Activated T-cell treated with anti-CD3 and anti-CD28 coated beads for 48 hours (primary cell): ENCODE measurements around the gene COX19.
"Not testable (repeated sequence)": the region's sequence is repeated elsewhere in the genome, so short reads cannot be mapped to it uniquely, and the experiment has no call there.

Experiments
- DNase-seq: peaks from one replicate; pipeline ENCODE4 v3.0.0-alpha.2; 2020; ENCODE audit warnings: low read depth

The COX19 gene

DNA sequence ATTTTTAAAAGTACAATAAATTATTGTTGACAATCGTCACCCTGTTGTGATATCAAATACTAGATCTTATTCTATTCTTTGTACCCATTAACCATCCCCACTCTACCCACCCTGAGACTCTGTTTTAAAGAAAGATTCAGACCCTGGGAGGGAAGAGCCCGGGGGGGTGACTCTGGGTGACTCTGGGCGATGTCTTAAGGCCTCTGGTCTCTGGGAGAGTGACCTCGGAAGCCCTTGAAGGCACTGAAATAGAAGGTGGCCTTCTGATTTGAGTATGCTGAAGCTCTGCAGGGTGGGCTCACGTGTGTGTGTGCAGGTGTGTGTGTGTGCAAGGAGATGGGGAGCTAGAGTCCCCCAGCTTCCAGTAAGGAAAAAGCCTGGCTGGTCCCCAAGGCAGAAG is 30.6 kb downstream of the COX19 start:
- no peak for DNase-seq

DNA sequence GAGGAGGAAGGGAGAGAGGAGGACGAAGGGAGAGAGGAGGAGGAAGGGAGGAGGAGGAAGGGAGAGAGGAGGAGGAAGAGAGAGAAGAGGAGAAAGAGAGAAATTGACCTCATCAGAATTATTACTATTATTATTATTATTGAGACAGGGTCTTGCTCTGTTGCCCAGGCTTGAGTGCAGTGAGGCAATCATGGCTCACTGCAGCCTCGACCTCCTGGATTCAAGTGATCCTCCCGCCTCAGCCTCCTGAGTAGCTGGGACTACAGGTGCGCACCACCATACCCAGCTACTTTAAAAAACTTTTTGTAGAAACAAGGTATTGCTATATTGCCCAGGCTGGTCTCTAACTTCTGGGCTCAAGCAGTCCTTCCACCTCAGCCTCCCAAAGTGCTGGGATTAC is 31.6 kb downstream of the COX19 start:
- not testable (repeated sequence) for DNase-seq

DNA sequence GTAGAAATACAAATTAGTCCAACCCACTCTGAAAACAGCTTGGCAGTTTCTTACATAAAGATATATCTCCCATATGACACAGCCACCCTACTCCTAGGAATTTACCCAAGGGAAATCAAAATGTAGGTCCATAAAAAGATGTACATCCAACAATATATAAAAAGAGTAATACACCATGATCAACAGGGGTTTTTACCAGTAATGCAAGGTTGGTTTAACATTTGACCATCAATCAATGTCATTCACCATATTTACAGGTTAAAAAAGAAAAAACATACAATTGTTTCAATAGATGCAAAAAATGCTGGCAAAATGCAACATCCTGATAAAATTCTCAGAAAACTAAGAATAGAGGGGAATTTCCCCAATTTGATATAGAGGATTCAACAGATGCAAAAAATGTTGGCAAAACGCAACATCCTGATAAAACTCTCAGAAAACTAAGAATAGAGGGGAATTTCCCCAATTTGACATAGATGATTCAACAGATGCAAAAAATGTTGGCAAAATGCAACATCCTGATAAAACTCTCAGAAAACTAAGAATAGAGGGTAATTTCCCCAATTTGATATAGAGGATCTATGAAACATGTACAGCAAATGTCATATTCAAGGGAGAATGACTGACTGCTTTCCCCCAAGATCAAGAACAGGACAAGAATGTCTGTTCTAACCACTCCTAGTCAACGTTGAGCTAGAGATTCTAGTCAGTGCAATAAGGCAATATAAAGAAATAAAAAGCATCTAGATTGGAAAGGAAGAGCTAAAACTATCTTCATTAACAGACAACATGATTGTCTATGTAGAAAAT is 34.5 kb downstream of the COX19 start:
- DNase-seq = no peak

DNA sequence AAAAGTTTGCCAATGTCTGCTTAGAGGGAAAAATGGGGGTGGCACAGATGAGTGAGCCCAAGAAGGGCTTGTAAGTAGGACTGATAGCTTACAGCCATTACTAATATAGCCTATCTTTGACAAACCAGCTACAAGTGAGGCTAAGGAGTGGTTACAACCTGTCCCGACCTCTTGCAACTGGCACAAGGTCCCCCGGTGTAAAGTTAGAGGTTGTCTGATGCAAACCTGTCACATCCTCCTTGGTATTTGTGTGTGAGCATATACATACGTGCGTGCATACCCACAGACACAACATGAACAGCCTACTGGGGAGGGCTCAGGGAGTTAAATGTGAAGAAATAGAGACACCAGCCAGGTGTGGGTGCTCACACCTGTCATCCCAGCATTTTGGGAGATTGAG is 35.5 kb downstream of the COX19 start:
- DNase-seq = no peak

DNA sequence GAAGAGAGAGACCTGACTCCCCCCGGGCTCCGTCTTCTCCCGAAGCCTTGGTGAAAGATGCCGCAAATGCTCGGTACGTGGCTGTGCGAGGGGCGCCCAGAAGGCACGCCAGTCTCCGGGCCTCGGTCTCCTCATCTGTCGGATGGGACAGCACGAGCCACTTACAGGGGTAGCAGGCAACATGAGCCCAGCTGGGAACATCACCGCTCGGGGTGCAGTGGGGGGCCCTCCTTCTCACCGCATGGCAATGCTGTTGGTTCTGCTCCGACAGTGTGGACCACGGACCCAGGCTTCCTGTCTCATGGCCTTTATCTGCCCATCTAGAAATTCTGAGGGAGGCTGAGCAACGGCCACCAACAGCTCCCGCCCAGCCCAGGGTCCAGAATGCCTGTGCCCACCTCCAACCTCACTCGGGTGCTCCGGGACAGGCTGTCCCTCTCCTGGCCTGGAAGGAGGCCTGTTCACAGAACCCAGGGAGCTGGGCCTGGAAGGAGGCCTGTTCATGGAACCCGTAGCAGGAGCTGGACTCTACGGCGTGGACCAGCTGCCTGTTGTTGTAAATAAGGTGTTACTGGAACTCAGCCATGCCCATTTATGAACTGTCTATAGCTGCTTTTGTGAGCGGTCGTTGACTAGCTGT is 36.7 kb downstream of the COX19 start:
- DNase-seq = no peak

DNA sequence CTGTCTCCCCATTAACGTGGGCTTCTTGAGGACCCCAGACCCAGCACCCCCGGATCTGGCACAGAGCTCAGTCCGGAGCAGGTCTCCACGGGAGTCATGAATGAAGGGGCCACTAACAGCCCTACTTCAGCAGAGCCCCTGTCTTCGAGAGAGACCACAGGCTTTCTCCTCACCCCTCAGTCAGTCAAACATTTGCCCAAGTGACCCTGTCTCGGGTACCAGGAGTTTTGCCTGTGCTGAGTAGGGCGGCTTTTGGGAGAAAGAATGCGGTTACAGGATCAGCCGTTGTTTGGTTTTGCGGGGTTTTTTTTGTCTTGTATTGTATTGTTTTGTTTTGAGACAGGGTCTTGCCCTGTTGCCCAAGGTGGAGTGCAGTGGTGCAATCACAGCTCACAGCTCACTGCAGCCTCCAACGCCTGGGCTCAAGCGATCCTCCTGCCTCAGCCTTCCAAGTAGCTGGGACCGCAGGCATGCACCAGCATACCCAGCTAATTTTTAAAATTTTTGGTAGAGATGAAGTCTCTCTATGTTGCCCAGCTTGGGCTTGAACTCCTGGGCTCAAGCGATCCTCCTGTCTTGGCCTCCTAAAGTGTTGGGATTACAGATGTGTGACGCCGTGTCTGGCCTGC is 37.4 kb downstream of the COX19 start:
- DNase-seq = no peak

DNA sequence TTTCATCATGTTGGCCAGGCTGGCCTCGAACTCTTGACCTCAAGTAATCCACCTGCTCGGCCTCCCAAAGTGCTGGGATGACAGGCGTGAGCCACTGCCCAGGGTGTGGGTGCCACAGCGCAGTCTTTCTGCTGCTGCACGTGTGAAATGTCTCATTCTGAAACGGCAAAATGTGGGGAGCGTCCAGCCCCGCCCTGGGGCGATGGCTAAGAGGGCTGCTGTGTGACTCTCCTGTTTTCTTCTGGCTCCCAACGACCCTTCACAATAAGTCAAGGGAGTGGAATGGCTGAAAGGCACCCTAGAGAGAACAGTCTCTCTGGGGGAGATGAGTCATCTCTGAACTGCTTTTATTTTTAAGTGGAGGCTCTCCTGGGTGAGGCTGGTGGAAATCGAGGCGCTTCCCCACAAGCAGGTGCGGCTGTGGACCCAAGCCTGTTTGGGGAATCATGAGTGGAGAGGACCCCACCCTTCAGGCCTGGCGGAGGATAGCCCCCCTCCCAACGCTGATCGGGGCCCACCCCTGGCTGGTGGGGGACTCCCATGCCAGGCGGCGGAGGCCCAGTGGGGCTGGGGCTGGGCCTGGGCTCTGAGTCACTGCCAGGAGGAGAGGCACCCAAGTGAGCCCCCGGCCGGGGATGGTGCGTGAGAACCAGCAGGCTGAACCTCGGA is 38.8 kb downstream of the COX19 start:
- peak; percentile 48 for DNase-seq

DNA sequence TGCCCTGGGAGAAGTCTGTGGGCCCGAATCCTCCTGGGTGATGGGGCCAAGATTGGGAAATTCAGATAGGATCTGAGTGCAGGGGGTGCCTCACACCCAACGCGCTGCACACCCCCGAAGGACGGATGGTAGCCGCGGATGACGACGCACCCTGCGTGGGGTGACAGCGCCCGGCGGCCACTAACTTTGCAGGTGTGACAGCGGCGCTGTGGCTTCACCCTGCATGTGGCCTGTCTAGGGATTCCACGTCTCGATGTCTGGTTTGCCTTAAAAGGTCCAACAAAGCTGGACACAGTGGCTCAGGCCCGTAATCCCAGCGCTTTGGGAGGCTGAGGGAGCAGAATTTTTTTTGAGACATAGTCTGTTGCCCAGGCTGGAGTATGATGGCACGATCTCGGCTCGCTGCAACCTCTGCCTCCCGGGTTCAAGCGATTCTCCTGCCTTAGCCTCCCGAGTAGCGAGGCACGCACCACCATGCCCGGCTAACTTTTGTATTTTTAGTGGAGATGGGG is 39.4 kb downstream of the COX19 start:
- DNase-seq = no peak

DNA sequence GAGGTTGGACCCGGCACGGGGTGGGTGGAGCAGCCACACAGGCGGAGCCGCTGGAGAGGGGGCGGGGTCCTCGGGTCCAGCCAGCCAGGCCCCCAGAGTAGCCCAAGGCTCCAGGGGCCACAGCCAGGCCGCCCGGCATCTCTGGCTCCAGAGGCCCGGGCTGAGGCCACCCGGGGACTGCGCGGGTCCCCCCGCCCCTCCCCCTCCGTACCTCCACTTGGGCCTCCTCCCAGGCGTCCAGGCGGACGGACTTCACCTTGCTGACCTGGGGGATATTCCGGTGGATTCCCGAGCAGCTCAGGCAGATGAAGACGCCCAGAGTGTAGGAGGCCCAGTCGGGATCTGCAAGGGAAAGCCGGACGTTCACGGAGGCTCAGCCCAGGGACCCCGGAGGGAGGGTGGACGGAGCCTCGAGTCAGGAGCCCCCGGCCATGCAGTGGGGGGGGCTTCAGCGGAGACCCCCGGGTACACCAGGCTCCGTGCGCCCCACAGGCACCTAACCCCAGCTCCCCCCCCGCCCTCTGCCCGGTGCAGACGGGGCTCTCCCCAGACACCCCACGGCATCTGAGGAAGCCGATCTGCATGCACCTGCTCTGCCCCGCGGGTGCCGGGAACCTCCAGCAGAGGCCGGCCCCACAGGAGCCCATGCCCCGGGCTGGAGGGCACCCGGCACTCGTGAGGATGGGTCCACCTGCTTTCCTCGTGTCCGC is 40.0 kb downstream of the COX19 start:
- DNase-seq = no peak

DNA sequence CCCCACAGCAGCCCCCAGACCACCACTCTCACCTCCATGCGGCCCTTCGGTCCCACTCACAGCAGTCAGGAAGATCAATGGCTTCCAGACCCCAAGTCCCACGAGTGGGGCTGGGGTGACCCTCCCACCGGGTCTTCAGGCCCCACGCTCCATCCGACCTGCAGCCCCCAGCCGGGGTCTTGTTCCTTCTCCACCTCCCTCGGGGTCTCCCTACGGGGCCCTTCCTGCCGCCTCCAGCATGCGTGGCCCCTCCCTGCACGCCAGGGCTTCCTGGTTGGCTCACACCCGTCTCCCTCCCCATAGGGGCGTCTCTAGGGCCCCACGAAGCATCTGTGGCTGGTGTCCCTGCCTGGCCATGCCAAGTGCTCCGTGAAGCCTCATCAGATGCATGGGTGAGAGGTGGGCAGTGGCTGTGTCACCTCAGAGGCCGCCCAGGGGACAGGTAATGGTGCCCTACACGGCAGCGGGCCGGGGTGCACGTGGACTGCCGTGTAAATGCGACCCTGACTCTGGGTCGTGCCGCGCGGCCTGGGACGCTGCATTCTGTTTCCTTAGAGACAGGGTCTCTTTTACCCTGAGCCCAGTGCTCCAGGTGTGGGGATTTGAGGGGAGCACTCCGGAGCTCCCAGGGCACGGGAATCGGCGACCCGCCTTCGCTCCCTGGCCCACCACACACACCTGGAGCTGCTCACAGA is 40.7 kb downstream of the COX19 start:
- no peak for DNase-seq

DNA sequence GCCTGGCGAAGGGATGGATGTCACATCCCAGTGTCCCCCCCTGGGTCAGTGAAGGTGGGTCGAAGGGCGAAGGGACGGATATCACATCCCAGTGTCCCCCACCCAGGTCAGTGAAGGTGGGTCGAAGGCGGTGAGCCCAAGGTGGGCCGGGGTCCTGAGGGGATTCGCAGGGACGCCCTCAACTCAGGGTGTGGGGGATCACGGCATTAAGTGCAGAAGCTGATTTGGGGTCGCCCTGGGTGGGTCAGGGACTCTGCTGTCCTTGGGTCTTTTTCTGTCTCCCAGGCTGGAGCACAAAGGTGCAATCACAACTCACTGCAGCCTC is 42.7 kb downstream of the COX19 start:
- DNase-seq = no peak

DNA sequence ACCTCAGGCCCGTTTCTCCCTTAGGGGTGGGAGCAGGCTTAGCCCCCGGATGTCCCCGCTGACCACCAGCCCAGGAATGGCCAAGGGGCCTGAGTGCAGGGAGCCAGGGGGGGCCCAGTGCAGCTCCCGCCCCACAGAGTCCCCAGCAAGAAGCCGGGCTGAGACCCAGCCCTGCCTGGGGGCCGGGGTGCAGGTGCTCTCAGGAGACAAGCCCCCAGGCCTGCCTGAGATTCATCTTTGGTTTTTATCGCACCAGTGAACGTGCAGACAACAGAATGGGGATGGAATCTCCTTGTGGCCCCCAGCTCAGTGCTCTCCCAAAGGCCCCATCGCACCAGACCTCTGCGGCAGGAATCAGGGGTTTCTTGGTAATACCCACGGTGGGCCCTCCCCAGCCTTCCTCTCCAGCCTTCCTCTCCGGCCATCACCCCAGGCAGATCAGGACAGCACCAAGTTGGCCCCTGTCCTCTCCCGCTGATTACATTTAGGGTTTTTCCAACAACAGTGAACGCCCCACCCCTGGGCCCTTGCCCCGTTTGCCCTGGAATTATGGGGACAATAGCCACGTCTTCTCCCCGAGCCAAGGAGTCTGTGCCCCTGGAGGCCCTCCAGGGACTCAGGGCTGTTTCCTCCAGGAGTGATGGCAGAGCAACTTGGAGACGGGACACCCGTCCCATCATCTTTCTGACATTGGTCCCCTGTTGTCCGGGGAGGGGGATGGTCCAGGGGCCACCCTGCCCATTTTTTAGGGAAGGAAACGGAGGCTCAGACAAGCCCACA is 43.3 kb downstream of the COX19 start:
- no peak for DNase-seq

DNA sequence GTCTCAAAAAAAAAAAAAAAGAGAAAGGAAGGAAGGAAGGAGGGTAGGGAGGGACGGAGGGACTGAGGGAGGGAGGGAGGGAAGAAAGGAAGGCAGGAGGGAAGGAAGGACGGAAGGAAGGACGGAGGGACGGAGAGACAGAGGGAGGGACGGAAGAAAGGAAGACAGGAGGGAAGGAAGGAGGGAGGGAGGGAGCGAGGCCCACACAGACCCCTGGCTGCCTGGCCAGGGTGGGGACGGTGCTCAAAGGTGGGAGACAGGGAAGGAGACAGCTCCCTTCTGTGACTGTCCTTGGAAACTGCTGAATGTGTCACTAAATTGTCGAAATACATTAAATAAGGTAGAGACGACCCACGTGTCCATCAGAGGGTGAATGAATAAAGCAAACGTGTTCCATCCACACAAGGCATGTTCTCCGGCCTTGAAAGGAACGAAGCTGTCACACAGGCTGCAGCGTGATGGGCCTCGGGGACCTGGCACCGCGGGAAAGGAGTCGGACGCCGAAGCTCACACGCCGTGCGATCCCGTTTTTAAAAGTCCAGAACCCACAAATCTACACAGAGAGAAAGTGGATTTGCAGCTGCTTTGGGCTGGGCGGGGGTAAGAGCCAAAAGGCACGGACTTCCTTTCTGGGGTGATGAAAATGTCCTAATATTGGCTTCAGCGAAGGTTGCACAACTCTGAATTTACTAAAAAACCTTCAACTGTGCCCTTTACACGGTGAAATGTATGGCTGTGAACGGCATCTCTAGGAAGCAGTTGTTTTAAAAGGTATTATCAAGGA is 44.2 kb downstream of the COX19 start:
- DNase-seq = no peak

DNA sequence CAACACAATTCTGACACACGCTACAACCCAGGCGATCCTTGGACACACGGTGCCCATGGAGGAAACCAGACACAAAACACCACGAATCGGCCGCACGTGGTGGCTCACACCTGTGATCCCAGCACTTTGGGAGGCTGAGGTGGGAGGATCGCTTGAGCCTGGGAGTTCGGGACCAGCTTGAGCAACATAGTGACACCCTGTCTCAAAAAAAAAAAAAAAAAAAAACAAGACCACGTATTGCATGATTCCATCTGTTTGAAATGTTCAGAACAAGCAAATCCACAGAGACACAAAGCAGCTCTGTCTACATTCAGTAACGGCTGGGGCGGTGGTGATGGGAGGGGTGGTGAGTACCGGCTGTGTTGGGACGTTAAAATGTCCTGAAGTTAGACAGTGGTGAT is 46.0 kb downstream of the COX19 start:
- no peak for DNase-seq

DNA sequence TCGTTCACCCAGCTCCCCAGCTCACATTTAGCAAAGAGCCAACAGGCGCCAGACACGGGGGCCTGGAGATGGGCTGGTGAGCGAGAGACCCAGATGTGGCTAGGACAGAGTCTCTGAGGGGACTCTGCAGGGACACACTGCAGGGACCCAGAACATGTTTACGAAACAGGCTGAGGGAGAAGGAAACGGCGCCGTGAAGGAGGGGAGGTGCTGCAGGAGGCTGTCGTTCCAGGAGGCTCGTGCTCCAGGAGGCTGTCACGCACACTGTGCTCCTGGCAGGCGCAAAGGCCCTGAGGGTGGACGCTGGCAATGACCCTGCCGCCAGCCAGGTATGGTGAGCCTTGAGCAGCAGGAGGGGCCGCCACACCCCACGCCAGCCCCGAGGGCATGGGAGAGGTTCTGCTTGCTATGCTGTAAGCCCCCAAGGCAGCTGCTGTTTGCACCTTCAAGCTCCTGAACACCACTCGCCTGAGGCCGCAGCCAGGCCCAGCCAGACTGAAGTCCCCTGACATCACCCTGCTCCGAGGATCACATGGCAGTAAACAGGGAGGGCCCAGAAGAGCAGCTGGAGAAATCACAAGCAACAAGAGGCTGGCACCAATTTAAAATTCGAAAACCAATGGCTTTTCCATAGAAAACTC is 48.2 kb downstream of the COX19 start:
- DNase-seq = no peak

DNA sequence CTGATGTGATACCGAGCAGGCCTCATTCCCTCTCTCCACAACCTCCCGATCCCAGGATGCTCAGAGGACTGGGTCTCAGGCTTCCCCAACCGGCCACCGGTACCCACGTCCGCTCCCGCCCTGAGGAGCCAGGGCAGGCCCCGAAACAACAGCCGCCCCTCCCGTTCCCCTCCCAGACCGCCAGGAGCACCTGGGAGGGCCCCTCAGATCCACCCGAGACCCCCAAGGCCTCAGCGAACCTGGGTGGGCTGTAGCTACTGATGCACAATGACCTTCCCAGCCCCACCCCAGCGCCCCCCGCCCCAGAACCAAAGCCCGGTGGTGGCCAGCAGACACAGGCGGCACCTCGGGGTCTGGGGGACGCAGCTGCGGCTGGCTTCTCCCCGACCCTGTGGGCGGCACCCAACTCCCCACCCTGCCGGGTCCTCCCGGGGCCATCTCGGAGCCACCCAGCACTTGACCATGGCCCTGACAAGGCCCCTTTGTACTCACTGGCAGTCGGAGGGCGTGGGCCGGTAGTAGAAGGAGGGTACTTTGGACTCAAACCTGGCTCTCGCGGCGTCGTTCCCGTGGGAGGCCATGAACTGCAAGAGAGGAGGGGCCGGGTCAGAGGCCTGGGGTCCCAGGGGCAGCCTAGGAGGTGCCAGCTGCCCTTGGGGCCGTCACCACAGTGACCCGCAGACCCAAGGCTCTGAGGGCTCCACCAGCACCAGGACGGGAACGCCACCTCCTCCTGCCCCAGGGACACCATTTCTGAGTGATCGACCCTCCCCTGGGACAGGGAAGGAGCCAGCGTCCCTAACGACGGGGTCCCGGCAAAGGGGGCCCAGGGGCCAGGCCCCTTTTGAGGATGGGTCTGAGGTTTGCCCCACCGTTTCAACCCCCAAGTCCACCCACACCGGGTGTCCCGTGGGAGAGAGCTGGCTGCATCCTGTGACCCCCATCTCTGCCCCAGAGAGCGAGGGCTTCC is 49.0 kb downstream of the COX19 start:
- no peak for DNase-seq

DNA sequence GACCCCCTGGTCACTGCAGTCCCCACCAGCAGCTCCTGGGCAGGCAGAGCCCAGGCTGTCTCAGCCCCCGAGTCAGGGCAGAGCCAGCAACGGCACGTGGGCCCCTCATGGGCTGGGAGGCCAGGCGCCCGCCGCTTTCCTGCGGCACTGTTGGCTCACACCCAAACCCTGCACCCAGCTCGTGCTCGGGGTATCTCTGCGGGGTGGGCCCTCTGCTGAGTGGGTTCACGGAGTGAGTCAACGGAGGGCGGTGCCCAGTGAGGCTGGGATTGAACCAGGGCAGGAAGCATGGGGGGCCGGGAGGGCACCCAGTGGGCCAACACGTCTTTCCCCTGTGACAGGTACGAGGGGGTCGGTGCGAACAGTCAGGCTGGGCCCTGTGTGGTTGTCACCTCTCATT is 49.7 kb downstream of the COX19 start:
- DNase-seq = peak; percentile 59
